BLaER1 (cell line): ENCODE data around the gene RMI2.
"Not testable (repeated sequence)": the region's sequence is repeated elsewhere in the genome, so short reads cannot be mapped to it uniquely, and the experiment has no call there.

ENCODE experiments used
- H3K27ac ChIP-seq: shearing (Covaris generic); formaldehyde crosslinking; 2 replicates; pipeline ENCODE4 v1.8.1; 2022
- H3K27me3 ChIP-seq: shearing (Covaris generic); formaldehyde crosslinking; 2 replicates; pipeline ENCODE4 v1.8.1; 2022
- H3K36me3 ChIP-seq: shearing (Covaris generic); formaldehyde crosslinking; 2 replicates; pipeline ENCODE4 v1.8.1; 2022
- H3K4me1 ChIP-seq: shearing (Covaris generic); formaldehyde crosslinking; 2 replicates; pipeline ENCODE4 v1.8.1; 2022
- H3K4me2 ChIP-seq: shearing (Covaris generic); formaldehyde crosslinking; 2 replicates; pipeline ENCODE4 v1.8.1; 2022
- H3K4me3 ChIP-seq: shearing (Covaris generic); formaldehyde crosslinking; 2 replicates; pipeline ENCODE4 v1.8.1; 2022
- H3K9ac ChIP-seq: shearing (Covaris generic); formaldehyde crosslinking; 2 replicates; pipeline ENCODE4 v1.8.1; 2022
- H3K9me3 ChIP-seq: shearing (Covaris generic); formaldehyde crosslinking; 2 replicates; pipeline ENCODE4 v1.8.1; 2022
- H4K20me1 ChIP-seq: shearing (Covaris generic); formaldehyde crosslinking; 2 replicates; pipeline ENCODE4 v1.8.1; 2022
- Cebpa-rat ChIP-seq: shearing (Covaris generic); IDR thresholded peaks from 2 replicates; pipeline ENCODE4 v1.8.1; 2022

Gene RMI2

DNA sequence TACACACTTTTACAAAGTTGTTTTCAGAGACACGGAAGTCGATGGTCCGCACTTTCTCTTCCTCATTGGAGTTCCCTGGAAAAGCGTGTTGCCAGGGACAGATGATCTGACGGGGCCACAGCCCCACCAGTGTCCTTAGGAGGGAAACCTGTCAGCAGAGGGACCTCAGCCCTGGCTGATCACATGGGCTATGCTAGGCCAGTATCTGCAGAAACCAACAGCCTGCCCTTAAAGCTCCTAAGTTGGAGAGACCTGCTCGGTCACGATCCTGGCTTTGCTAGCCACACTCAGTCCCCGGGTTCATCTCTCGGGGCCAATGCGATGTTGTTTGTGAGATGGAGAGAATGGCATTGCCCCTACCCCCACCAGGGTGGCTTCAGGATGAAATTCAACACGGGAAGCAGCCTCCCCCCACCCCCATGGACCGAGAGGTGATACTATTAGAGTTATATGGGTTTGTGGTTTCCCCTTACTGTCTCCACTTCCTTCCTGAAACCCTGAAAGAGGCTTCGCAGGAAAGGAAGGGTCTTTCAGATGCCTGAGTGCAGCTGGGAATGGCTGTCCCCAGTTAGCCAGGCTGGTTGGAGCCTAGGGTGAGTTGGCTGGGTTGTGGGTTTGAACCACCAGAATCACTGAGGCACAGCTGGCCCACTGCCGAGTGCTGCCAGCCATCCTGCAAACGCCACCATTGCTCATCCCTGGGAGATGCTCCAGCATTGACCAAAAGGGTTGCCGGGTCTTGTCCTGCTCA lies 16.6 kb downstream of the RMI2 start:
- H3K4me2 ChIP-seq, result peak overlapping the region; percentile 85
- peaks cover 83% of the 10 kb centered on the region for H3K4me1 ChIP-seq
- H3K4me3 ChIP-seq, result 0 out of 2 replicates have a peak overlapping the region, but pooled peaks have one; percentile 5
- no peak overlapping the region for H3K27ac ChIP-seq
- H3K36me3 ChIP-seq, result no peaks in the 10 kb centered on the region
- no peaks in the 10 kb centered on the region for H3K9me3 ChIP-seq
- H3K27me3 ChIP-seq, result 0 out of 2 replicates have a peak, but pooled peaks cover 5% of the 10 kb centered on the region
- peaks cover 34% of the 10 kb centered on the region for H4K20me1 ChIP-seq
- H3K9ac ChIP-seq, result no peak overlapping the region; the same call in 1 of the 2 replicates
- no peak for TF ChIP-seq Cebpa-rat

GRCh38 chr16:11363927-11364258 lies 18.6 kb downstream of the RMI2 start:
- Histone ChIP-seq H3K9ac (no peak overlapping the region), H3K4me2 (peak overlapping the region; percentile 85), H3K4me1 (peaks cover 66% of the 10 kb centered on the region), H3K27ac (no peak overlapping the region), H3K9me3 (no peaks in the 10 kb centered on the region), H3K4me3 (no peak overlapping the region), H3K27me3 (0 out of 2 replicates have a peak, but pooled peaks cover 5% of the 10 kb centered on the region), H3K36me3 (no peaks in the 10 kb centered on the region), H4K20me1 (peaks cover 29% of the 10 kb centered on the region; the same call in 1 of the 2 replicates)
- TF ChIP-seq Cebpa-rat, result no peak

GRCh38 chr16:11367483-11367906 lies 22.2 kb downstream of the RMI2 start:
- H3K4me1 ChIP-seq, result peaks cover 62% of the 10 kb centered on the region
- H3K4me2 ChIP-seq, result no peak overlapping the region
- no peak for TF ChIP-seq Cebpa-rat
- H3K4me3 ChIP-seq, result no peak overlapping the region
- no peaks in the 10 kb centered on the region for H3K27me3 ChIP-seq
- no peaks in the 10 kb centered on the region for H3K9me3 ChIP-seq
- H3K9ac ChIP-seq, result no peak overlapping the region
- H3K36me3 ChIP-seq, result no peaks in the 10 kb centered on the region
- no peak overlapping the region for H3K27ac ChIP-seq
- H4K20me1 ChIP-seq, result peaks cover 2% of the 10 kb centered on the region; the same call in 1 of the 2 replicates

GRCh38 chr16:11370084-11370931 lies 25.0 kb downstream of the RMI2 start:
- Histone ChIP-seq H3K27ac (0 out of 2 replicates have a peak overlapping the region, but pooled peaks have one; percentile 35), H3K9ac (no peak overlapping the region), H4K20me1 (no peaks in the 10 kb centered on the region), H3K27me3 (no peaks in the 10 kb centered on the region), H3K4me1 (peaks cover 51% of the 10 kb centered on the region), H3K4me2 (peak overlapping the region; percentile 78), H3K36me3 (no peaks in the 10 kb centered on the region), H3K9me3 (no peaks in the 10 kb centered on the region), H3K4me3 (no peak overlapping the region)
- TF ChIP-seq Cebpa-rat, result no peak

DNA sequence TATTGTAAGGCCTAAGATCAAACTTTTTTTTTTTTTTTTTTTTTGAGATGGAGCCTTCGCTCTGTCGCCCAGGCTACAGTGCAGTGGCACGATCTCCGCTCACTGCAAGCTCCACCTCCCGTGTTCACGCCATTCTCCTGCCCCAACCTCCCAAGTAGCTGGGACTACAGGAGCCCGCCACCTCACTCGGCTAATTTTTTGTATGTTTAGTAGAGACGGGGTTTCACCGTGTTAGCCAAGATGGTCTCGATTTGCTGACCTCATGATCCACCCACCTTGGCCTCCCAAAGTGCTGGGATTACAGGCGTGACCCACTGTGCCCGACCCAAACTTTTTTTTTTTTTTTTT lies 25.6 kb downstream of the RMI2 start:
- Histone ChIP-seq H3K27ac (0 out of 2 replicates have a peak overlapping the region, but pooled peaks have one; percentile 35), H3K4me2 (peak overlapping the region; percentile 78), H3K4me1 (peaks cover 51% of the 10 kb centered on the region)
- not testable (repeated sequence) for H3K9ac ChIP-seq, H4K20me1 ChIP-seq, H3K27me3 ChIP-seq, H3K9me3 ChIP-seq, H3K4me3 ChIP-seq, H3K36me3 ChIP-seq

- H3K4me3 ChIP-seq, result no peak overlapping the region
- H3K36me3 ChIP-seq, result no peaks in the 10 kb centered on the region
- TF ChIP-seq Cebpa-rat, result no peak
- no peak overlapping the region for H3K27ac ChIP-seq
- H3K4me2 ChIP-seq, result peak overlapping the region; percentile 78
- no peak overlapping the region for H3K9ac ChIP-seq
- H4K20me1 ChIP-seq, result no peaks in the 10 kb centered on the region
- no peaks in the 10 kb centered on the region for H3K27me3 ChIP-seq
- H3K4me1 ChIP-seq, result peaks cover 45% of the 10 kb centered on the region
- H3K9me3 ChIP-seq, result no peaks in the 10 kb centered on the region
These were observed 27.0 kb downstream of the RMI2 start for GRCh38 chr16:11372073-11372828.

DNA sequence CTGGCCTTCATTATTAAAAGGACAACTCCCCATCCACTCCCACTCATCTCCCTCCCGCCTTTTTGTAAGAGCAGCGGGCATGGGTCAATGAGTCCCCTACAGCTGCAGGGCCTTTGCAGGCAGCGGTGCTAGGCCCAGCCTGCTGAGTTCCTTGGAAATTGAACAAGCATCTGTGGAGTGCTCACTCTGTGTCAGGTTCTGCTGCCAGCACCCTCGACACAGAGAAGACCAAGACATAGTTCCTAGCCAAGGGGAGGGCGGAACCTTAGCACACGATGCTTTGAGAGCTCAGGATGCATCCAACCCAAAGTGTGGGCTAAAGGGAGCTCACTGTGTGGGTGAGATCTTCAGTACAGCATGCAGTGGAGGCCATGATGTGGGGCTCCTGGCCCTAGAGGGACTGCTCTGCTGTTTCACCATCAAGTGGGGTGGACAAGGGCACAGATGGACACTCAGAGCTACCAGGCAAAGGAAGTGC lies 27.6 kb downstream of the RMI2 start:
- H3K4me1 ChIP-seq, result peaks cover 45% of the 10 kb centered on the region
- peak overlapping the region; percentile 78 for H3K4me2 ChIP-seq
- H3K36me3 ChIP-seq, result no peaks in the 10 kb centered on the region
- no peak overlapping the region for H3K4me3 ChIP-seq
- no peaks in the 10 kb centered on the region for H3K27me3 ChIP-seq
- no peaks in the 10 kb centered on the region for H3K9me3 ChIP-seq
- H3K27ac ChIP-seq, result no peak overlapping the region
- H3K9ac ChIP-seq, result no peak overlapping the region
- H4K20me1 ChIP-seq, result no peaks in the 10 kb centered on the region
- TF ChIP-seq Cebpa-rat, result no peak

DNA sequence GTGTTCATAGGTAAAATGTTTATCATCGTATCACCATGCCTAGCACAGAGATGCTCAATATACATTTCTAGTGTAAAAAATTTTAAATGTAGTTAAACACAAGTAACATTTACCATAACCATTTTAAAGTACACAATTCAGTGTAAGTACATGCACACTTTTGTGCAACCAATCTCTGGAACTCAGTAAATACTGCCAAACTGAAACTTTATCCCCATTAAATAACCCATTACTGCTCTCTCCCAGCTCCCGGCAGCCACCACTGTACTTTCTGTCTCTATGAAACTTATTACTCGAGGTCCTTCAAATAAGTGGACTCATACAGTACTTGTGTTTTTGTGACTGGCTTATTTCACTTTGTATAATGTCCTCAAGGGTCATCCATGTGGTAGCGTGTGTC lies 29.0 kb downstream of the RMI2 start:
- Histone ChIP-seq H3K4me2 (no peak overlapping the region), H3K9ac (no peak overlapping the region), H3K4me3 (no peak overlapping the region), H3K27ac (no peak overlapping the region), H3K9me3 (no peaks in the 10 kb centered on the region), H3K36me3 (no peaks in the 10 kb centered on the region), H3K27me3 (no peaks in the 10 kb centered on the region), H4K20me1 (no peaks in the 10 kb centered on the region), H3K4me1 (peaks cover 44% of the 10 kb centered on the region)
- TF ChIP-seq Cebpa-rat, result no peak

GRCh38 chr16:11377154-11377553 lies 31.9 kb downstream of the RMI2 start:
- Histone ChIP-seq H3K27ac (no peak overlapping the region), H3K36me3 (no peaks in the 10 kb centered on the region), H3K9me3 (no peaks in the 10 kb centered on the region), H4K20me1 (no peaks in the 10 kb centered on the region), H3K4me1 (peaks cover 21% of the 10 kb centered on the region), H3K9ac (no peak overlapping the region), H3K4me3 (no peak overlapping the region), H3K27me3 (no peaks in the 10 kb centered on the region), H3K4me2 (no peak overlapping the region)
- TF ChIP-seq Cebpa-rat, result no peak

DNA sequence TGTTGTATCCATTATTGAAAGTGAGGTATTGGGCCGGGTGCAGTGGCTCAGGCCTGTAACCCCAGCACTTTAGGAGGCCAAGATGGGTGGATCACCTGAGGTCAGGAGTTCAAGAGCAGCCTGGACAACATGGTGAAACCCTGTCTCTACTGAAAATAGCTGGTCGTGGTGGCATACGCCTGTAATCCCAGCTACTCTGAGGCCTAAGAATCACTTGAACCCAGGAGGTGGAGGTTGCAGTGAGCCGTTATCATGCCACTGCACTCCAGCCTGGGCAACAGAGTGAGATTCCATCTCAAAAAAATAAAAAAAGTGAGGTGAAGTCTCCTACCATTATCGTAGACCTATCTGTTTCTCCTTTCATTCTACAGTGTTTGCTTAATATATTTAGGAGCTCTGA lies 33.7 kb downstream of the RMI2 start:
- H3K27ac ChIP-seq, H3K36me3 ChIP-seq, H4K20me1 ChIP-seq, H3K27me3 ChIP-seq, H3K4me2 ChIP-seq, H3K4me1 ChIP-seq, H3K9me3 ChIP-seq, H3K9ac ChIP-seq, H3K4me3 ChIP-seq: not testable (repeated sequence)
